HG03060 (cell line): Measurements from ENCODE around the gene CCDC70.

ENCODE experiments used
- ATAC-seq: cut with Tn5 transposase; IDR thresholded peaks from one replicate; pipeline ENCODE4 v1.9.1; 2021; ENCODE audit warnings: low read depth, moderate number of reproducible peaks; ENCODE audit not compliant: unreplicated experiment

The CCDC70 gene

GRCh38 chr13:51828730-51829567, 32.8 kb upstream of the CCDC70 start:
- no peak for ATAC-seq

- ATAC-seq = no peak
These were observed 32.2 kb upstream of the CCDC70 start for GRCh38 chr13:51829568-51829899.

GRCh38 chr13:51831519-51831918, 30.2 kb upstream of the CCDC70 start:
- no peak for ATAC-seq

GRCh38 chr13:51832471-51833152, 29.2 kb upstream of the CCDC70 start:
- ATAC-seq = no peak

DNA sequence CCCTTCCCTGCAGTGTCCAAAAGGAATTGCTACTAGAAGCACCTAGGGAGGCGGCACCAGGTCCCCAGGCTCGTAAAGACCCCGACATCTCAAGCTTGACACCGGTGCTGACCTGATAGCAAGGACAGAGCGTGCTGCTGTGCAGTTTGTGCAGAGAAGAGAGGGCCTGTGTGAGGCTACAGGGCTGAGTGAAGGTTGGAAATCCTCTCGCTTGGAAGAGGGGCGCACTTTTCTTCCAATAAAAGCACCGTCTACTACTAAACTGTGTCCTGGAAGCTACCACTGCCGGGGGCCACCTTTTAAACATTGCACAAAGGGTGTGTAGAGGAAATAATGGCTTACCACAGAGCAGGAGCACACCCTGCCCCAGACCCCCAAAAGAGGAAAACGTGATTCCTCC, 27.8 kb upstream of the CCDC70 start:
- no peak for ATAC-seq

DNA sequence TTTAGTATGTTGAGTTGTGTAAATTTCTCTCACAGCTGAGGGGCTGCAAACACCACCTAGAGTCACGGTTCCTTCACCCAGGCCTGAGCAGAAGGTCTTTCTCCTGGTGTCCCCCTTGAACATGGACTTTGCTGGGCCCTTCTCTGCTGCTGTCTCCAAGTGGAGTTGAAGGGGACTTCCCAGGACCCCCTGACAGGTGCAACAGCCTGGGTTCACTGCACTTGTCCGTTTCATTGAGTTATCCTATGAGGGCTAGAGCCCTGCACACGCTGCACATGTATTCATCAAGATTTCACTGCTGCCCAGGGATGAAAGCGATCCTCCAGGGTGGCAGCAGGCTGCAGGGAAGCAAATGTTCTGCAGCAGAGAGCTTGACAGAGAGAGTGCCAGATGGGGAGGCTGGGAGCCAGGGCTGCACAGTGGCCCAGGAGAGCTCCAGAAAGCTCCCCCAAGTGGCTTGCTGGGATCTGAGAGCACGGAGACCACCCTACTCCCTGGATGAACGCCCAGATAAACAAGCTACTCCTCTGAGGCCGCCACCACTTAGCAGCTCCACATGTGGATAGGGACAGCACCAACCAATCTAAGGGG, 27.1 kb upstream of the CCDC70 start:
- ATAC-seq = no peak

GRCh38 chr13:51837016-51837415, 24.8 kb upstream of the CCDC70 start:
- ATAC-seq = no peak

DNA sequence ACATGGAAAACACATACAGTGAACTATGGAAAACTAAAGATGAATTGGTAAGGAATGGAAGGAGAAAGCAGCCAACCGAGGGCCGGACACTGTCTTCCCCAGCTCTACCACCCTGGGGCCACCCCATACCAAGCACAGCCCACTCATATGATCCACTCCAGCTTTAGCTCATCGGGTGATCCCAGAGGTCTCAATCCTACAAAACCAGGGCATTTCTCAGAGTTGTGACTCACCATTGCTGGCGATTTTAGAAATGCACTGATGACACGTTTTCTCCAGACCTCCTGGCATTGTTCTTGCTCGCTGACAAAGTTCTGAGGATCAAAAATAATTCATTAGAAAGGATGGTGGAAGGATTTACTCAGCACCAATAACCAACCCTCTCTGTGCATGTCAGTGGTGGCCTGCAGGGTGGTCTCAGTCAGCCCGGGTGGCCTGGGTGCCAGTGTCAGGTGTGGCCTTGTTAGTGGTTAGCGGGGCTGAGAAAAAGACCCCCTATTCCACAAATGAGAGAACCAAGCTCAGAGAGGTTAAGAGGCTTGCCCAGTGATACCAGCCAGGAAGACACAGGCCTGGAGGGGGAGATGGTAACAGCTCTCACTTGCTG, 23.4 kb upstream of the CCDC70 start:
- no peak for ATAC-seq

GRCh38 chr13:51839711-51840540, 21.8 kb upstream of the CCDC70 start:
- ATAC-seq = no peak

- ATAC-seq = no peak
These were observed 20.9 kb upstream of the CCDC70 start for GRCh38 chr13:51840917-51841316.

GRCh38 chr13:51841732-51842131, 20.0 kb upstream of the CCDC70 start:
- ATAC-seq = no peak

GRCh38 chr13:51843529-51843928, 18.2 kb upstream of the CCDC70 start:
- ATAC-seq = no peak

DNA sequence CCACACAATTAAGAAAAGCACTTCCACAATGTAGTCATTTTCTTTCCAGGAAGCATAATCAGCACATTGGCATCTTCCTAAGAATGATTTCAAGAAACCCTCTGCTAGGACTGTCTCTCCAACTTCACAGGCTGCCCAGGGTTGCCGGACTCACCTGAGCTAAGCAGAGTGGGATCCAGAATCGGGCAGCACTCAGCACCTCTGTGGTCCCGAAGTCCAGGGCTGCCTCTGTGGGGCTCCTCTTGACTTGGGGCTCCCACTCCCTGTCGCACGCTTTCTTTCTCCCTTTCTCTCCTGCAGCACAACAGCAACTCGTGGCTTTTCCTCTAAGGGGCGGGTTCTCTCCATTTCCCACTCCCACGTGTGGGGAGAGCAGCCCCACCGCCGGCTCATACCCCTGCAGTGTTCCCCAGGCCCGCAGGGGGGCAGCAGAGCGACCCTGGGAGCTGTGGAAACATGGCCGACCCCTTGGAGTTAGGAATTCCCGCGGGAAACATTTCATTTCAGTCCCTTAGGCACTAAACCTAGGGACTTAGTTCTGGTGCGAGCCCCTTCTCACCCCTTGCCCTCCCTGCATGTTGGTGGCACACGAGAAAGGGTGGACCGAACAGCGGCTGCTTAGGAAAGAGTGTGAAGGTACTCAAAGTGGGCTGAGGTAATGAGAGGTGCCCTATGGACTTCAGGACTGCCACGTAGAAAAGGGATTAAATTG, 16.8 kb upstream of the CCDC70 start, which contains the start of gene TMEM272:
Gene TMEM272 (minus strand): TSS at position 316 of the 712 bp plus-strand sequence. CDS start 6,647 bp downstream, outside the sequence.
- ATAC-seq = no peak

- ATAC-seq = no peak
These were observed 16.0 kb upstream of the CCDC70 start for GRCh38 chr13:51845574-51846318.

DNA sequence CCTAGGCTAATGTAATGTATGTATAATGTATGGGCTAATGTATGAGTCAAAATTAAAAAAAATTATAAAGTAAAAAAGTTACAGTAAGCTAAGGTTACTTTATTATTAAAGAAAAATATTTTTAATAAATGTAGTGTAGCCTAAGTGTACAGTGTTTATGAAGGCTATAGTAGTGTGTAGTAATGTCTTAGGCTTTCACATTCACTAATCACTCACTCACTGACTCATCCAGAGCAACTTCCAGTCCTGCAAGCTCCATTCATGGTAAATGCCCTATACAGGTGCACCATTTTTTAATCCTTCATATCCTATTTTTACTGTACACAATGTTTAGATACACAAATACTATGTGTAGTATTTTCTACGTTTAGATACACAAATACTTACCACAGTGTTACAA, 15.0 kb upstream of the CCDC70 start:
- no peak for ATAC-seq

- no peak for ATAC-seq
These were observed 13.1 kb upstream of the CCDC70 start for GRCh38 chr13:51848674-51849073.

DNA sequence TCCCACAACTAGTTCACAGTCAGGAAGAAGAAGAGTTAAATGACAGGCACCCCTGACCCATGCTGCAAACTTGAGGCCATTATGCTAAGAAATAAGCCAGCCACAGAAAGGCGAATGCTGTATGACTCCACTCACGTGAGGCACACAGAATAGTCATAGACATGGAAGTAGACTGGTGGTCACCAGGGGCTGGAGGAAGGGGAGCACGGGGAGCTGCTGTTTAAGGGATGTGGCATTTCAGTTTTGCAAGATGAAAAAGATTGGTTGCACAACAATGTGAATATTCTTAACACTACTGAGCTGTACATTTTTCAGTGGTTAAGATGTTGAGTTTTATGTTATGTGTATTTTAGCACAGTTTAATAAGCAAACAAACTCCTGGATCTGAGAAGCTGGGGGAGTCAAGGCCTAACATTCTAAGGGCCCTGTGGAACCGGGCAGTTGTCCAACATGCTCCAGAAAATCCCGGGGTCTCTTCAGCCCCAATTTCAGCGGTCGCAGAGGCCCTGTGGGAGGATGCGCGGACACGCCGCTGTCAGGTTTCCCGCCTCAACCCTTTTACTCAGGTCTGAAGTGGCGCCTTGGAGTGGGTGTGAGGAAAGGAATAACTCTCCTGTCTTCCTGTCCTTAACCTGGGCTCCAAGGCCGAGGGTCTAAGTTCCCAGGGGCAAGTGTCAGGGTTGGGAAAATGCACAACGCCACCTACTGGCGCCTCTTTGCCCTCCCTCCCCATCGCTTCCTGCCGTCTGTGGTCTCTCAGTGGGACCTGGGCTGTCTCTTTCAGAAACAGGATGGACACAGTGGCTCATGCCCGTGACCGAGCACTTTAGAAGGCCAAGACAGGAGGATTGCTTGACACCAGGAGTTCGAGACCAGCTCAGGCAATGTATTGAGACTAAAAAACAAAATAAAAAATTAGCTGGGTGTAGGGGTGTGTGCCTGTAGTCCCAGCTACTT, 12.3 kb upstream of the CCDC70 start:
- ATAC-seq = no peak
